Endothelial cell of umbilical vein (primary cell): Measurements from ENCODE around the gene USP49. TPM values are rescaled to one million over a fixed set of nuclear protein-coding genes. Genes with fewer than 3 reads are reported as not detected.

Source experiments
- BruUV-seq: library from RNA; stranded (reverse); fragments of 400-500 nt; replicated peaks from 2 replicates; lab custom pipeline; 2021; lab: Mats Ljungman, UMichigan
- CTCF ChIA-PET: fragments of 300-600, 350-600 bp; sonication (Branson Sonifier 250); formaldehyde crosslinking; loops from one replicate; lab custom pipeline; 2021; ENCODE audit warnings: antibody characterized with exemption, inconsistent platforms; lab: Charles Lee
- POLR2A ChIA-PET: fragments of 300-600, 350-600 bp; sonication (Branson Sonifier 250); formaldehyde crosslinking; loops from one replicate; lab custom pipeline; 2021; ENCODE audit warnings: antibody characterized with exemption, inconsistent platforms; lab: Charles Lee
- DNase-seq: peaks from one replicate; pipeline ENCODE4 v3.0.0-alpha.2; 2011; ENCODE audit warnings: low read depth, low spot score
- FAIRE-seq: peaks from 2 replicates; lab custom pipeline; 2011; peaks lifted over from hg19 to GRCh38; lab: Jason Lieb, UNC
- H2AFZ ChIP-seq: 2 replicates; pipeline ENCODE4 v1.6.0; 2012; ENCODE audit warnings: low read depth, low read length, control low read depth, inconsistent platforms
- H3K27ac ChIP-seq: 2 replicates; pipeline ENCODE4 v1.5.1; 2011; ENCODE audit warnings: low read depth, mild to moderate bottlenecking, control low read depth, low read length, moderate library complexity; ENCODE audit not compliant: insufficient read depth
- H3K27me3 ChIP-seq, 2 experiments: 2 replicates each; pipeline versions ENCODE4 v1.6.0 to v1.6.1; 2011; ENCODE audit warnings: low read length in 2 of 2, mixed read lengths in 1 of 2; ENCODE audit not compliant: control insufficient read depth in 2 of 2, insufficient read depth in 2 of 2
- H3K36me3 ChIP-seq, 2 experiments: 2 replicates in 1 of 2; 3 replicates in 1 of 2; pipeline ENCODE4 v1.5.1; 2011; ENCODE audit warnings: low read length in 2 of 2, mild to moderate bottlenecking in 1 of 2, moderate library complexity in 1 of 2; ENCODE audit not compliant: control insufficient read depth in 2 of 2, insufficient read depth in 2 of 2; ENCODE audit errors: extremely low read depth in 1 of 2
- H3K4me1 ChIP-seq: 3 replicates; pipeline ENCODE4 v1.5.1; 2011; ENCODE audit warnings: mild to moderate bottlenecking, low read length; ENCODE audit not compliant: control insufficient read depth, insufficient read depth; ENCODE audit errors: extremely low read depth
- H3K4me2 ChIP-seq: 2 replicates; pipeline ENCODE4 v1.6.1; 2011; ENCODE audit warnings: low read length, control low read depth, mixed read lengths; ENCODE audit not compliant: insufficient read depth
- H3K4me3 ChIP-seq, 3 experiments: fragments of 200-600 bp in 1 of 3; sonication (generic), shearing (Covaris generic) in 1 of 3; replicated peaks in 1 of 3; 2 replicates each; pipeline ENCODE4 v1.5.1; 2011 to 2016; ENCODE audit warnings: control low read depth in 3 of 3, low read length in 3 of 3, mild to moderate bottlenecking in 2 of 3, inconsistent platforms in 1 of 3, low read depth in 1 of 3, moderate library complexity in 1 of 3; ENCODE audit not compliant: insufficient read depth in 1 of 3
- H3K79me2 ChIP-seq: 2 replicates; pipeline ENCODE4 v1.6.0; 2012; ENCODE audit warnings: low read length, inconsistent platforms; ENCODE audit not compliant: control insufficient read depth, insufficient read depth
- H3K9ac ChIP-seq: replicated peaks from 2 replicates; pipeline ENCODE3; 2011; ENCODE audit warnings: low read length, control low read depth; ENCODE audit not compliant: insufficient read depth; ENCODE audit errors: extremely low read depth
- H3K9me1 ChIP-seq: replicated peaks from 3 replicates; pipeline ENCODE4 v1.6.0; 2011; ENCODE audit warnings: mild to moderate bottlenecking, low read length; ENCODE audit not compliant: control insufficient read depth, insufficient read depth; ENCODE audit errors: extremely low read depth
- H3K9me3 ChIP-seq: replicated peaks from 2 replicates; pipeline ENCODE4 v1.5.1; 2012; ENCODE audit warnings: low read length, inconsistent platforms; ENCODE audit not compliant: control insufficient read depth, insufficient read depth
- H4K20me1 ChIP-seq: replicated peaks from 2 replicates; pipeline ENCODE3; 2011; ENCODE audit warnings: mild to moderate bottlenecking, low read length; ENCODE audit not compliant: control insufficient read depth, insufficient read depth; ENCODE audit errors: extremely low read depth
- CTCF ChIP-seq, 2 donors: IDR thresholded peaks; 1 replicate in 1 of 2; 2 replicates in 1 of 2; pipeline ENCODE4 v1.5.1; 2011; ENCODE audit warnings: low read length in 2 of 2, mild to moderate bottlenecking in 2 of 2, moderate library complexity in 2 of 2, control low read depth in 1 of 2, inconsistent platforms in 1 of 2, low read depth in 1 of 2; ENCODE audit not compliant: insufficient read depth in 1 of 2; ENCODE audit errors: extremely low read depth in 1 of 2
- EZH2 ChIP-seq: IDR thresholded peaks from 2 replicates; pipeline ENCODE4 v1.6.1; 2012; ENCODE audit warnings: borderline replicate concordance, low read depth, mild to moderate bottlenecking, moderate library complexity, low read length, inconsistent platforms; ENCODE audit not compliant: severe bottlenecking
- FOS ChIP-seq: IDR thresholded peaks from 2 replicates; pipeline ENCODE4 v1.6.1; 2011; ENCODE audit warnings: mild to moderate bottlenecking, low read length, moderate library complexity, borderline replicate concordance; ENCODE audit not compliant: insufficient read depth
- JUN ChIP-seq: IDR thresholded peaks from 2 replicates; pipeline ENCODE4 v1.6.1; 2011; ENCODE audit warnings: borderline replicate concordance, low read depth; ENCODE audit not compliant: insufficient read length, insufficient read depth
- POLR2A ChIP-seq: IDR thresholded peaks from 2 replicates; pipeline ENCODE4 v1.6.1; 2012; ENCODE audit warnings: low read depth, mild to moderate bottlenecking, control low read depth, low read length
- POLR2AphosphoS5 ChIP-seq: IDR thresholded peaks from 2 replicates; pipeline ENCODE4 v1.6.1; 2012; ENCODE audit warnings: low read depth, mild to moderate bottlenecking, control low read depth, low read length, moderate library complexity; ENCODE audit not compliant: insufficient read depth
- dilution Hi-C: fragments of 300-500 bp; cut with MboI; formaldehyde crosslinking; loops from one replicate; pipeline ENCODE4 v1.15.0; 2019; ENCODE audit warnings: low sequenced_read_pairs; ENCODE audit not compliant: extremely low pct_ligation_motif_present
- intact Hi-C: fragments of 100-400 bp; cut with micrococcal nuclease; formaldehyde crosslinking; loops from one replicate; pipeline ENCODE4 v1.10.0; 2022
- polyA plus RNA-seq, 4 experiments: library from polyadenylated mRNA; depleted of rRNA in 3 of 4; stranded (reverse) in 3 of 4; unstranded in 1 of 4; fragments of >200 nt; gene quantifications; 2 replicates each; pipeline versions ENCODE4 v1.2.1 to v1.2.3, GENCODE V29; 2011 to 2012; ENCODE audit warnings: missing spikeins in 1 of 4
- total RNA-seq: library from RNA; stranded (reverse); gene quantifications from 2 replicates; pipeline ENCODE4 v1.2.3, GENCODE V29; 2021
- TF ChIP-seq, protein P1 (sequence below): IDR thresholded peaks from 2 replicates; pipeline ENCODE4 v1.6.1; 2011; ENCODE audit not compliant: insufficient read depth, insufficient read length

USP49 gene
- total and polyA plus RNA-seq, 2 donors (not counting 3 experiments of a cell fraction or from before 2014, with no cell fraction given): 2.4 to 4.1 TPM

DNA sequence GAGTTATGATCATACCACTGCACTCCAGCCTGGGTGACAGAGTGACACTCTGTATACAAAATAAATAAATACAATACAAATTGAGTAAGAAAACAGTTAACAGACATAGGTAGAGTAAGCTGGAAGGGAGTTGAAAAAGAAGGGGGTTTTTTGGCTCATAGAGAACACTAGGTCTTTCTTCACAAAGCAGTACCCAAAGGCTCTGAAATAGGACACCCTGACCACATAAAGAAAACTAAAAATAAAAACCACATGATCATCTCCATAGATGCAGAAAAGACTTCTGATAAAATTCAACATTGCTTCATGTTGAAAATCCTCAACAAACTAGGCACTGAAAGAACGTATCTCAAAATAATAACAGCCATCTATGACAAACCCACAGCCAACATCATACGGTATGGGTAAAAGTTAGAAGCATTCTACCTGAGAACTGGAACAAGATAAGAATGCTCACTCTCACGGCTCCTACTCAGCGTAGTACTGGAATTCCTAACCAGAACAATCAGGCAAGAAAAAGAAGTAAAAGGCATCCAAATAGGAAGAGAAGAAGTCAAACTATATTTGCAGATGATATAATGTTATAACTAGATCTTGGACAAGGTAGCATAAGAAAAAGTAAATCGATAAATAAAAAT, 59.0 kb downstream of the USP49 start:
- no peak overlapping the region for H3K27ac ChIP-seq
- H3K9me3 ChIP-seq: no peaks in the 10 kb centered on the region
- TF ChIP-seq FOS: no peak
- CTCF ChIA-PET: interaction anchor here (0.6 to 2.3 kb wide), 2 partner anchors 83 to 85 kb away, joined by 3 to 6 read pairs; partner anchors contain the start of genes BYSL and MED20
- no peak overlapping the region for H3K4me2 ChIP-seq
- no peak for FAIRE-seq
- no peaks in the 10 kb centered on the region for H3K79me2 ChIP-seq
- H2AFZ ChIP-seq: no peak overlapping the region
- H3K4me1 ChIP-seq: no peaks in the 10 kb centered on the region
- dilution Hi-C loops (no loop called here), intact Hi-C loops (no loop called here)
- POLR2A ChIA-PET: interaction anchor here (0.7 kb wide), 1 partner anchor 79 kb away, joined by 5 read pairs; no protein-coding TSS in a partner anchor
- no peaks in the 10 kb centered on the region for H3K36me3 ChIP-seq
- H3K9ac ChIP-seq: no peak overlapping the region
- H3K4me3 ChIP-seq: no peak overlapping the region
- no peaks in the 10 kb centered on the region for H4K20me1 ChIP-seq
- no peaks in the 10 kb centered on the region for H3K9me1 ChIP-seq
- no peak for DNase-seq
- no peaks in the 10 kb centered on the region for H3K27me3 ChIP-seq
- no TSS peak for BruUV-seq

DNA sequence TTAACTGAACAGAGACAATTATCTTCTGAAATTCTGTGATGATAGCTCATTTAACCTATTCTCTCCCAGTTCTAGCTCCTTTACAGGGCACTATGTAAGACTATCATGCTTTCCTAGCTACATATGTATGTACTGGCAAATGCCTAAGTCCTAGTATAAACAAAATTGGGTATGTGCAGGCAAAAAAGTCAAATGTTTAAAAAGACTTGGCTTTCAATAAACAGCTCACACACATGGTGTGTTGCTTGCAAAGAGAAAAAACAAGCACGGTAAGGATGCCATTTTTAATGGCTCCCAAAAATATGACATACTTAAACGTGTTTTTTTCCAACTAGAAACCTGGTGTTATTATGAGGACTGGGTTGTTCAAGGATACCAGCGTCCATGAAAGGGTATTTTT, 62.9 kb downstream of the USP49 start:
- TF ChIP-seq, protein P1, sequence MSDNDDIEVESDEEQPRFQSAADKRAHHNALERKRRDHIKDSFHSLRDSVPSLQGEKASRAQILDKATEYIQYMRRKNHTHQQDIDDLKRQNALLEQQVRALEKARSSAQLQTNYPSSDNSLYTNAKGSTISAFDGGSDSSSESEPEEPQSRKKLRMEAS: no peak
- TF ChIP-seq CTCF (IDR thresholded peaks at IDR 0.05; ENCODE audit: extremely low read depth in 1 of 2, insufficient read depth in 1 of 2, low read depth in 1 of 2, low read length in 2 of 2) (no peak), POLR2AphosphoS5 (no peak), JUN (no peak), POLR2A (no peak), EZH2 (no peak)
- CTCF ChIA-PET: interaction anchor here (0.9 to 1.8 kb wide), 3 partner anchors 38 to 89 kb away, joined by 3 to 9 read pairs (median 4); partner anchors contain the start of genes BYSL, MED20 and TOMM6
- Histone ChIP-seq H3K79me2 (no peaks in the 10 kb centered on the region), H3K4me2 (no peak overlapping the region), H2AFZ (no peak overlapping the region), H4K20me1 (no peaks in the 10 kb centered on the region), H3K36me3 (no peaks in the 10 kb centered on the region), H3K4me3 (no peak overlapping the region), H3K4me1 (no peaks in the 10 kb centered on the region), H3K27ac (no peak overlapping the region), H3K9ac (no peak overlapping the region), H3K27me3 (no peaks in the 10 kb centered on the region), H3K9me1 (no peaks in the 10 kb centered on the region), H3K9me3 (no peaks in the 10 kb centered on the region)
- DNase-seq: no peak
- dilution Hi-C loops: no loop called here
- FAIRE-seq: no peak
- POLR2A ChIA-PET: no interaction called here
- intact Hi-C loops: no loop called here
- no TSS peak for BruUV-seq
